ENCODE measurements around the gene UNK. TPM values are rescaled to one million over a fixed set of nuclear protein-coding genes. Genes with fewer than 3 reads are reported as not detected.

The UNK gene
- total and polyA plus RNA-seq, 2 of the 13 experiments (the other 11 are each of a cell fraction or from before 2014, with no cell fraction given): 31.6 to 33.0 TPM

DNA sequence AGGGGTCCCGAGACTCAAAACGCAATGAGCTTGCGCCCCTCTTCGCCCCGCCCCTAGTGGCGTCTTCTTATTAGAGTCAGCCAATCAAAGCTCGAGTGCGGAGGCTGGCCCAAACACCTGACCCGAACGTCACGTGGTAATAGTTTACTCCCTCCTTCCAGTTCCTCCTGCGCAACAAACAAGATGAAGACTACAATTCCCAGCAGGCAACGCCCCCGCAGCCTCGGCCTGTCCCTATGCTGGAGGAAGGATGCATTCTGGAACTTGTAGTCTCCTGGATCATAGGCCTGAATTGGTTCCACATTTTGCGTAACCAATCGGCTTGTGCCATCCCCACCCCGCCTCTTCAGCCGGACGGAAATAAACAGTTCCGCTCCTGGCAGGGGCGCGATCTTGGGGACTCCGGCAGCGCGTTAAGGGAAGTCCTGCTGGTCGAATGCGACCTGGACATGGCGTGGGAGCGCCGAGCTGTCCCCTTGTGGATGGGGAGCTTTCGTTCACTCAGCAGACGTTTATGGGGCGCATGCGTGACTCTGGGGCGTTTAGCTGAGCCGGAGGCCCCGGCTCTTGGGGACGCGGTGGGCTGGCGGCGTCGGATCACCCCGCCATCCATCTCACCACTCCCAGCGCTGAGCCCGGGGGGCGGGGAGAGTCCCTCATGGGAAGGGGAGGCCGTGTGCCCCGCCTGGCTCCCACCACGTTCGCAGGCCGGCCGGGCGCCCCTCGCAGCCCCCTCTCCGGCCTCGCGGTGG, 70.9 kb downstream of the UNK start, which contains the start of gene WBP2 (continued):
- TF ChIP-seq, protein P1, sequence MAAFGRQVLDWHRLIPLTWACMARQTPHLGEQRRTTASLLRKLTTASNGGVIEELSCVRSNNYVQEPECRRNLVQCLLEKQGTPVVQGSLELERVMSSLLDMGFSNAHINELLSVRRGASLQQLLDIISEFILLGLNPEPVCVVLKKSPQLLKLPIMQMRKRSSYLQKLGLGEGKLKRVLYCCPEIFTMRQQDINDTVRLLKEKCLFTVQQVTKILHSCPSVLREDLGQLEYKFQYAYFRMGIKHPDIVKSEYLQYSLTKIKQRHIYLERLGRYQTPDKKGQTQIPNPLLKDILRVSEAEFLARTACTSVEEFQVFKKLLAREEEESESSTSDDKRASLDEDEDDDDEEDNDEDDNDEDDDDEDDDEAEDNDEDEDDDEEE (CRISPR knock-in tag; IDR thresholded peaks at IDR 0.05): peak; percentile 83; the same call in 1 of the 2 replicates
- no peak for TF ChIP-seq ZFP36 (IDR thresholded peaks at IDR 0.05; ENCODE audit: borderline replicate concordance, low read depth, low read length, partially characterized antibody)
- TF ChIP-seq, protein P2, sequence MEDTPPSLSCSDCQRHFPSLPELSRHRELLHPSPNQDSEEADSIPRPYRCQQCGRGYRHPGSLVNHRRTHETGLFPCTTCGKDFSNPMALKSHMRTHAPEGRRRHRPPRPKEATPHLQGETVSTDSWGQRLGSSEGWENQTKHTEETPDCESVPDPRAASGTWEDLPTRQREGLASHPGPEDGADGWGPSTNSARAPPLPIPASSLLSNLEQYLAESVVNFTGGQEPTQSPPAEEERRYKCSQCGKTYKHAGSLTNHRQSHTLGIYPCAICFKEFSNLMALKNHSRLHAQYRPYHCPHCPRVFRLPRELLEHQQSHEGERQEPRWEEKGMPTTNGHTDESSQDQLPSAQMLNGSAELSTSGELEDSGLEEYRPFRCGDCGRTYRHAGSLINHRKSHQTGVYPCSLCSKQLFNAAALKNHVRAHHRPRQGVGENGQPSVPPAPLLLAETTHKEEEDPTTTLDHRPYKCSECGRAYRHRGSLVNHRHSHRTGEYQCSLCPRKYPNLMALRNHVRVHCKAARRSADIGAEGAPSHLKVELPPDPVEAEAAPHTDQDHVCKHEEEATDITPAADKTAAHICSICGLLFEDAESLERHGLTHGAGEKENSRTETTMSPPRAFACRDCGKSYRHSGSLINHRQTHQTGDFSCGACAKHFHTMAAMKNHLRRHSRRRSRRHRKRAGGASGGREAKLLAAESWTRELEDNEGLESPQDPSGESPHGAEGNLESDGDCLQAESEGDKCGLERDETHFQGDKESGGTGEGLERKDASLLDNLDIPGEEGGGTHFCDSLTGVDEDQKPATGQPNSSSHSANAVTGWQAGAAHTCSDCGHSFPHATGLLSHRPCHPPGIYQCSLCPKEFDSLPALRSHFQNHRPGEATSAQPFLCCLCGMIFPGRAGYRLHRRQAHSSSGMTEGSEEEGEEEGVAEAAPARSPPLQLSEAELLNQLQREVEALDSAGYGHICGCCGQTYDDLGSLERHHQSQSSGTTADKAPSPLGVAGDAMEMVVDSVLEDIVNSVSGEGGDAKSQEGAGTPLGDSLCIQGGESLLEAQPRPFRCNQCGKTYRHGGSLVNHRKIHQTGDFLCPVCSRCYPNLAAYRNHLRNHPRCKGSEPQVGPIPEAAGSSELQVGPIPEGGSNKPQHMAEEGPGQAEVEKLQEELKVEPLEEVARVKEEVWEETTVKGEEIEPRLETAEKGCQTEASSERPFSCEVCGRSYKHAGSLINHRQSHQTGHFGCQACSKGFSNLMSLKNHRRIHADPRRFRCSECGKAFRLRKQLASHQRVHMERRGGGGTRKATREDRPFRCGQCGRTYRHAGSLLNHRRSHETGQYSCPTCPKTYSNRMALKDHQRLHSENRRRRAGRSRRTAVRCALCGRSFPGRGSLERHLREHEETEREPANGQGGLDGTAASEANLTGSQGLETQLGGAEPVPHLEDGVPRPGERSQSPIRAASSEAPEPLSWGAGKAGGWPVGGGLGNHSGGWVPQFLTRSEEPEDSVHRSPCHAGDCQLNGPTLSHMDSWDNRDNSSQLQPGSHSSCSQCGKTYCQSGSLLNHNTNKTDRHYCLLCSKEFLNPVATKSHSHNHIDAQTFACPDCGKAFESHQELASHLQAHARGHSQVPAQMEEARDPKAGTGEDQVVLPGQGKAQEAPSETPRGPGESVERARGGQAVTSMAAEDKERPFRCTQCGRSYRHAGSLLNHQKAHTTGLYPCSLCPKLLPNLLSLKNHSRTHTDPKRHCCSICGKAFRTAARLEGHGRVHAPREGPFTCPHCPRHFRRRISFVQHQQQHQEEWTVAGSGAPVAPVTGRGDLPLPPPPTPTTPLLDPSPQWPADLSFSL (CRISPR knock-in tag; IDR thresholded peaks at IDR 0.05): no peak
- peak; percentile 62 for TF ChIP-seq SAFB2 (CRISPR knock-in tag; IDR thresholded peaks at IDR 0.05; ENCODE audit: borderline replicate concordance, low read depth)
- peak; percentile 76 for TF ChIP-seq ZNF709 (CRISPR knock-in tag; IDR thresholded peaks at IDR 0.05)
- peak; percentile 63 for TF ChIP-seq CBFB (CRISPR knock-in tag; IDR thresholded peaks at IDR 0.05)
- TF ChIP-seq ARHGAP35 (CRISPR knock-in tag; IDR thresholded peaks at IDR 0.05; ENCODE audit: borderline replicate concordance): peak; percentile 84; the same call in 1 of the 2 replicates
- TF ChIP-seq, protein P3, sequence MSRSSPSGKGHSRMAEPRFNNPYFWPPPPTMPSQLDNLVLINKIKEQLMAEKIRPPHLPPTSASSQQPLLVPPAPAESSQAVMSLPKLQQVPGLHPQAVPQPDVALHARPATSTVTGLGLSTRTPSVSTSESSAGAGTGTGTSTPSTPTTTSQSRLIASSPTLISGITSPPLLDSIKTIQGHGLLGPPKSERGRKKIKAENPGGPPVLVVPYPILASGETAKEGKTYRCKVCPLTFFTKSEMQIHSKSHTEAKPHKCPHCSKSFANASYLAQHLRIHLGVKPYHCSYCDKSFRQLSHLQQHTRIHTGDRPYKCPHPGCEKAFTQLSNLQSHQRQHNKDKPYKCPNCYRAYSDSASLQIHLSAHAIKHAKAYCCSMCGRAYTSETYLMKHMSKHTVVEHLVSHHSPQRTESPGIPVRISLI (CRISPR knock-in tag; IDR thresholded peaks at IDR 0.05; ENCODE audit: borderline replicate concordance): no peak; the same call in 1 of the 2 replicates
- no peak for TF ChIP-seq NFIC (IDR thresholded peaks at IDR 0.05; ENCODE audit: low read length)
- TF ChIP-seq, protein P4, sequence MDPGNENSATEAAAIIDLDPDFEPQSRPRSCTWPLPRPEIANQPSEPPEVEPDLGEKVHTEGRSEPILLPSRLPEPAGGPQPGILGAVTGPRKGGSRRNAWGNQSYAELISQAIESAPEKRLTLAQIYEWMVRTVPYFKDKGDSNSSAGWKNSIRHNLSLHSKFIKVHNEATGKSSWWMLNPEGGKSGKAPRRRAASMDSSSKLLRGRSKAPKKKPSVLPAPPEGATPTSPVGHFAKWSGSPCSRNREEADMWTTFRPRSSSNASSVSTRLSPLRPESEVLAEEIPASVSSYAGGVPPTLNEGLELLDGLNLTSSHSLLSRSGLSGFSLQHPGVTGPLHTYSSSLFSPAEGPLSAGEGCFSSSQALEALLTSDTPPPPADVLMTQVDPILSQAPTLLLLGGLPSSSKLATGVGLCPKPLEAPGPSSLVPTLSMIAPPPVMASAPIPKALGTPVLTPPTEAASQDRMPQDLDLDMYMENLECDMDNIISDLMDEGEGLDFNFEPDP (CRISPR knock-in tag; conservative IDR thresholded peaks at IDR 0.05): 0 out of 2 replicates have a peak, but pooled peaks have one; percentile 87
- TF ChIP-seq, protein P5, sequence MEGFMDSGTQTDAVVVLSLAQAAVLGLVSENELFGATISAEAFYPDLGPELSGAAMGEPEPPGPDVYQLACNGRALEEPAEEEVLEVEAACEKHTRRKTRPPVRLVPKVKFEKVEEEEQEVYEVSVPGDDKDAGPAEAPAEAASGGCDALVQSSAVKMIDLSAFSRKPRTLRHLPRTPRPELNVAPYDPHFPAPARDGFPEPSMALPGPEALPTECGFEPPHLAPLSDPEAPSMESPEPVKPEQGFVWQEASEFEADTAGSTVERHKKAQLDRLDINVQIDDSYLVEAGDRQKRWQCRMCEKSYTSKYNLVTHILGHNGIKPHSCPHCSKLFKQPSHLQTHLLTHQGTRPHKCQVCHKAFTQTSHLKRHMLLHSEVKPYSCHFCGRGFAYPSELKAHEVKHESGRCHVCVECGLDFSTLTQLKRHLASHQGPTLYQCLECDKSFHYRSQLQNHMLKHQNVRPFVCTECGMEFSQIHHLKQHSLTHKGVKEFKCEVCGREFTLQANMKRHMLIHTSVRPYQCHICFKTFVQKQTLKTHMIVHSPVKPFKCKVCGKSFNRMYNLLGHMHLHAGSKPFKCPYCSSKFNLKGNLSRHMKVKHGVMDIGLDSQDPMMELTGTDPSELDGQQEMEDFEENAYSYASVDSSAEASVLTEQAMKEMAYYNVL (CRISPR knock-in tag; IDR thresholded peaks at IDR 0.05; ENCODE audit: borderline replicate concordance): peak; percentile 90; the same call in 1 of the 2 replicates

Data from HepG2 (cell line).